ENCODE results near the gene MEF2A.

MEF2A gene

GRCh38 chr15:99593070-99593469 is 27.3 kb downstream of the MEF2A start:
- Histone ChIP-seq H3K4me1 (ENCODE audit: insufficient read depth, low read length, severe bottlenecking) (no peaks in the 10 kb centered on the region), H3K9me2 (ENCODE audit: low read depth, low read length) (no peaks in the 10 kb centered on the region), H3K9ac (ENCODE audit: low read length) (no peak overlapping the region), H3K79me2 (ENCODE audit: insufficient read depth, low read length) (peaks cover 93% of the 10 kb centered on the region), H4K20me1 (ENCODE audit: insufficient read depth, low read length) (no peaks in the 10 kb centered on the region), H3K4me3 (ENCODE audit: low read depth, low read length, poor library complexity, severe bottlenecking) (no peak overlapping the region), H3K4me2 (ENCODE audit: low read length) (no peak overlapping the region), H3K9me3 (ENCODE audit: low read length) (peaks cover 24% of the 10 kb centered on the region), H3K27ac (ENCODE audit: low read depth, low read length, poor library complexity, severe bottlenecking) (no peak overlapping the region), H3K36me3 (ENCODE audit: insufficient read depth, low read length) (peaks cover 26% of the 10 kb centered on the region), H3F3A (ENCODE audit: insufficient read depth, low read length) (no peaks in the 10 kb centered on the region), H3K27me3 (ENCODE audit: insufficient read depth, low read length) (no peaks in the 10 kb centered on the region), H2AFZ (ENCODE audit: low read length) (no peak overlapping the region)
- TF ChIP-seq EZH2 (IDR thresholded peaks at IDR 0.05; ENCODE audit: borderline replicate concordance, low read length) = no peak

GRCh38 chr15:99594916-99595315 is 29.1 kb downstream of the MEF2A start:
- Histone ChIP-seq H4K20me1 (ENCODE audit: insufficient read depth, low read length) (no peaks in the 10 kb centered on the region), H3K9me3 (ENCODE audit: low read length) (peaks cover 21% of the 10 kb centered on the region), H3K27ac (ENCODE audit: low read depth, low read length, poor library complexity, severe bottlenecking) (no peak overlapping the region), H3K4me3 (ENCODE audit: low read depth, low read length, poor library complexity, severe bottlenecking) (no peak overlapping the region), H3K4me1 (ENCODE audit: insufficient read depth, low read length, severe bottlenecking) (no peaks in the 10 kb centered on the region), H3K9ac (ENCODE audit: low read length) (no peak overlapping the region), H2AFZ (ENCODE audit: low read length) (no peak overlapping the region), H3K9me2 (ENCODE audit: low read depth, low read length) (no peaks in the 10 kb centered on the region), H3F3A (ENCODE audit: insufficient read depth, low read length) (0 out of 2 replicates have a peak, but pooled peaks cover 5% of the 10 kb centered on the region), H3K4me2 (ENCODE audit: low read length) (no peak overlapping the region), H3K79me2 (ENCODE audit: insufficient read depth, low read length) (peaks cover 93% of the 10 kb centered on the region), H3K27me3 (ENCODE audit: insufficient read depth, low read length) (no peaks in the 10 kb centered on the region), H3K36me3 (ENCODE audit: insufficient read depth, low read length) (peaks cover 45% of the 10 kb centered on the region)
- TF ChIP-seq CTCF (IDR thresholded peaks at IDR 0.05; ENCODE audit: low read length) (no peak), EZH2 (IDR thresholded peaks at IDR 0.05; ENCODE audit: borderline replicate concordance, low read length) (no peak)

DNA sequence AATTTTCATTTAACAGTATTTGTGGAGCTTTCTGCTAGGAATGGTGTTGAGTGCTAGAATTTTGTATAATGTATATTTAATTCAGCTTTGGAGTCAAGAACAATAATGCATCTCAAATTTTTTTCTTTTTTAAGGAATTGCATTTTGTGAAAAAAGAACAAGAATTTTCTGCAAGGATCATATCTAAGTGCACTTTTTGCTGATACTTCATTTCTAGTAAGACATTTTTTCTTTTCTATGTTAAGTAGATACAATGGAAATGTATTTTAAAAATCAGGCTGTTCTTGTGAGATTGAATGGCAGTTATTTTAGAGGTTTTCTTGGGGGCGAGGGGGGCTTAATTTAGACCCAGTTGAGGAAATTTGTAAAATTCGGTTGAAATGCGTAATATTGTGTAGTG is 32.5 kb downstream of the MEF2A start:
- Histone ChIP-seq H3K79me2 (ENCODE audit: insufficient read depth, low read length) (peaks cover 90% of the 10 kb centered on the region), H3K9me2 (ENCODE audit: low read depth, low read length) (no peaks in the 10 kb centered on the region), H2AFZ (ENCODE audit: low read length) (no peak overlapping the region), H3K9ac (ENCODE audit: low read length) (no peak overlapping the region), H3K4me2 (ENCODE audit: low read length) (no peak overlapping the region), H3F3A (ENCODE audit: insufficient read depth, low read length) (0 out of 2 replicates have a peak, but pooled peaks cover 5% of the 10 kb centered on the region), H4K20me1 (ENCODE audit: insufficient read depth, low read length) (no peaks in the 10 kb centered on the region), H3K4me3 (ENCODE audit: low read depth, low read length, poor library complexity, severe bottlenecking) (no peak overlapping the region), H3K27ac (ENCODE audit: low read depth, low read length, poor library complexity, severe bottlenecking) (no peak overlapping the region), H3K36me3 (ENCODE audit: insufficient read depth, low read length) (peaks cover 49% of the 10 kb centered on the region), H3K27me3 (ENCODE audit: insufficient read depth, low read length) (no peaks in the 10 kb centered on the region), H3K9me3 (ENCODE audit: low read length) (peaks cover 10% of the 10 kb centered on the region; the same call in 1 of the 2 replicates), H3K4me1 (ENCODE audit: insufficient read depth, low read length, severe bottlenecking) (peaks cover 16% of the 10 kb centered on the region)
- TF ChIP-seq CTCF (IDR thresholded peaks at IDR 0.05; ENCODE audit: low read length) (no peak), EZH2 (IDR thresholded peaks at IDR 0.05; ENCODE audit: borderline replicate concordance, low read length) (no peak)

GRCh38 chr15:99603828-99604227 is 38.0 kb downstream of the MEF2A start:
- H3F3A ChIP-seq (ENCODE audit: insufficient read depth, low read length) = no peaks in the 10 kb centered on the region
- no peaks in the 10 kb centered on the region for H3K27me3 ChIP-seq (ENCODE audit: insufficient read depth, low read length)
- H3K9ac ChIP-seq (ENCODE audit: low read length) = no peak overlapping the region
- H3K36me3 ChIP-seq (ENCODE audit: insufficient read depth, low read length) = peaks cover 36% of the 10 kb centered on the region
- no peak overlapping the region for H3K4me2 ChIP-seq (ENCODE audit: low read length)
- no peaks in the 10 kb centered on the region for H3K9me3 ChIP-seq (ENCODE audit: low read length)
- TF ChIP-seq EZH2 (IDR thresholded peaks at IDR 0.05; ENCODE audit: borderline replicate concordance, low read length) (no peak), CTCF (IDR thresholded peaks at IDR 0.05; ENCODE audit: low read length) (no peak)
- peaks cover 95% of the 10 kb centered on the region for H3K79me2 ChIP-seq (ENCODE audit: insufficient read depth, low read length)
- H3K4me3 ChIP-seq (ENCODE audit: low read depth, low read length, poor library complexity, severe bottlenecking) = no peak overlapping the region
- no peak overlapping the region for H2AFZ ChIP-seq (ENCODE audit: low read length)
- no peaks in the 10 kb centered on the region for H4K20me1 ChIP-seq (ENCODE audit: insufficient read depth, low read length)
- no peaks in the 10 kb centered on the region for H3K9me2 ChIP-seq (ENCODE audit: low read depth, low read length)
- peak overlapping the region; percentile 67 for H3K27ac ChIP-seq (ENCODE audit: low read depth, low read length, poor library complexity, severe bottlenecking)
- H3K4me1 ChIP-seq (ENCODE audit: insufficient read depth, low read length, severe bottlenecking) = peaks cover 51% of the 10 kb centered on the region

Data from OCI-LY1 (cell line).